HG03565 (cell line): Measurements from ENCODE around the gene LTV1.
"Not testable (repeated sequence)": the region's sequence is repeated elsewhere in the genome, so short reads cannot be mapped to it uniquely, and the experiment has no call there.

ENCODE experiments used
- ATAC-seq: cut with Tn5 transposase; IDR thresholded peaks from one replicate; pipeline ENCODE4 v1.9.1; 2021; ENCODE audit warnings: mild to moderate bottlenecking, moderate library complexity; ENCODE audit not compliant: unreplicated experiment

LTV1 gene

GRCh38 chr6:143840595-143841265 lies 2.4 kb upstream of the LTV1 start:
- no peak for ATAC-seq

GRCh38 chr6:143842461-143842901 lies 657 bp upstream of the LTV1 start:
- ATAC-seq = no peak

GRCh38 chr6:143843677-143843999 lies 500 bp downstream of the LTV1 start:
- ATAC-seq = no peak

- ATAC-seq = no peak
Observed at GRCh38 chr6:143844006-143844405, 868 bp downstream of the LTV1 start.

- ATAC-seq = no peak
Observed at GRCh38 chr6:143845033-143845432, 1.9 kb downstream of the LTV1 start.

GRCh38 chr6:143851706-143852105 lies 8.6 kb downstream of the LTV1 start:
- not testable (repeated sequence) for ATAC-seq

GRCh38 chr6:143855057-143855456 lies 11.9 kb downstream of the LTV1 start:
- ATAC-seq = not testable (repeated sequence)

GRCh38 chr6:143856762-143857161 lies 13.6 kb downstream of the LTV1 start:
- not testable (repeated sequence) for ATAC-seq

- no peak for ATAC-seq
Observed at GRCh38 chr6:143857651-143858050, 14.5 kb downstream of the LTV1 start.

- ATAC-seq = no peak
Observed at GRCh38 chr6:143859891-143860660, 16.9 kb downstream of the LTV1 start.

GRCh38 chr6:143863771-143864170 lies 20.6 kb downstream of the LTV1 start:
- ATAC-seq = no peak

GRCh38 chr6:143864234-143864633 lies 21.1 kb downstream of the LTV1 start, which contains the start of gene ZC2HC1B:
Gene ZC2HC1B (plus strand): TSS chr6:143864474. CDS start chr6:143864540, 66 bp downstream.
- no peak for ATAC-seq

- no peak for ATAC-seq
Observed at GRCh38 chr6:143867236-143867635, 24.1 kb downstream of the LTV1 start.

- not testable (repeated sequence) for ATAC-seq
Observed at GRCh38 chr6:143868808-143869207, 25.7 kb downstream of the LTV1 start.

GRCh38 chr6:143871202-143871730 lies 28.1 kb downstream of the LTV1 start:
- ATAC-seq = not testable (repeated sequence)

GRCh38 chr6:143872201-143872600 lies 29.1 kb downstream of the LTV1 start:
- peak; percentile 94 for ATAC-seq

GRCh38 chr6:143873600-143873999 lies 30.5 kb downstream of the LTV1 start:
- not testable (repeated sequence) for ATAC-seq

- not testable (repeated sequence) for ATAC-seq
Observed at GRCh38 chr6:143874503-143874902, 31.4 kb downstream of the LTV1 start.

- no peak for ATAC-seq
Observed at GRCh38 chr6:143877584-143878271, 34.6 kb downstream of the LTV1 start.

- ATAC-seq = no peak
Observed at GRCh38 chr6:143878272-143878760, 35.2 kb downstream of the LTV1 start.

- ATAC-seq = no peak
Observed at GRCh38 chr6:143880412-143880811, 37.3 kb downstream of the LTV1 start.
